Measurements from ENCODE around the gene FOXK2.

Gene FOXK2

GRCh38 chr17:82608816-82609215 is 89.3 kb downstream of the FOXK2 start:
- no peak for DNase-seq (ENCODE audit: low spot score)

- no peak for DNase-seq (ENCODE audit: low spot score)
Measured at GRCh38 chr17:82609655-82610054, 90.1 kb downstream of the FOXK2 start.

- DNase-seq (ENCODE audit: low spot score): no peak
Measured at GRCh38 chr17:82611140-82612058, 91.9 kb downstream of the FOXK2 start.

GRCh38 chr17:82613283-82614094 is 94.0 kb downstream of the FOXK2 start:
- no peak for DNase-seq (ENCODE audit: low spot score)

- no peak for DNase-seq (ENCODE audit: low spot score)
Measured at GRCh38 chr17:82614095-82614631, 94.6 kb downstream of the FOXK2 start.

- DNase-seq (ENCODE audit: low spot score): no peak
Measured at GRCh38 chr17:82615084-82616020, 95.8 kb downstream of the FOXK2 start.

GRCh38 chr17:82616021-82616711 is 96.6 kb downstream of the FOXK2 start:
- no peak for DNase-seq (ENCODE audit: low spot score)

- DNase-seq (ENCODE audit: low spot score): no peak
Measured at GRCh38 chr17:82619211-82619610, 99.7 kb downstream of the FOXK2 start.

GRCh38 chr17:82619641-82620040 is 100.1 kb downstream of the FOXK2 start:
- DNase-seq (ENCODE audit: low spot score): no peak

- DNase-seq (ENCODE audit: low spot score): no peak
Measured at GRCh38 chr17:82623707-82624106, 104.2 kb downstream of the FOXK2 start.

GRCh38 chr17:82627405-82627804 is 107.9 kb downstream of the FOXK2 start:
- DNase-seq (ENCODE audit: low spot score): no peak

GRCh38 chr17:82629748-82630147 is 110.2 kb downstream of the FOXK2 start:
- no peak for DNase-seq (ENCODE audit: low spot score)

- DNase-seq (ENCODE audit: low spot score): no peak
Measured at GRCh38 chr17:82630212-82630611, 110.7 kb downstream of the FOXK2 start.

- DNase-seq (ENCODE audit: low spot score): no peak
Measured at GRCh38 chr17:82631544-82631943, 112.0 kb downstream of the FOXK2 start.

GRCh38 chr17:82632451-82632850 is 112.9 kb downstream of the FOXK2 start:
- no peak for DNase-seq (ENCODE audit: low spot score)

GRCh38 chr17:82633343-82633742 is 113.8 kb downstream of the FOXK2 start:
- DNase-seq (ENCODE audit: low spot score): no peak

- no peak for DNase-seq (ENCODE audit: low spot score)
Measured at GRCh38 chr17:82636626-82637598, 117.4 kb downstream of the FOXK2 start.

- DNase-seq (ENCODE audit: low spot score): no peak
Measured at GRCh38 chr17:82638183-82638773, 118.7 kb downstream of the FOXK2 start.

GRCh38 chr17:82639628-82640027 is 120.1 kb downstream of the FOXK2 start:
- no peak for DNase-seq (ENCODE audit: low spot score)
